CD4-positive, CD25-positive, alpha-beta regulatory T cell (primary cell): Measurements from ENCODE around the gene DNMT3B. TPM values are rescaled to one million over a fixed set of nuclear protein-coding genes. Genes with fewer than 3 reads are reported as not detected.
A peak's percentile ranks its signal among the peaks of the same experiment; 100 is the strongest.

Experiments used
- ATAC-seq, 2 donors: fragments of 150-1000 bp; cut with Tn5 transposase; one replicate each; pipeline ENCODE4 v1.10.0; 2021; ENCODE audit warnings: low read depth in 2 of 2, moderate number of reproducible peaks in 2 of 2, moderate library complexity in 1 of 2
- DNase-seq, 3 donors: peaks; one replicate each; pipeline versions ENCODE4 v3.0.0 to v3.0.0-alpha.2; 2012 to 2022; ENCODE audit warnings: mixed read lengths in 1 of 3
- H3K27ac ChIP-seq: one replicate; pipeline ENCODE4 v1.7.0; 2013; ENCODE audit warnings: mild to moderate bottlenecking, low read length; ENCODE audit not compliant: insufficient read depth, poor library complexity, severe bottlenecking
- H3K27me3 ChIP-seq: one replicate; pipeline ENCODE4 v1.7.0; 2013; ENCODE audit warnings: low read length; ENCODE audit not compliant: control insufficient read depth, insufficient read depth
- H3K36me3 ChIP-seq: one replicate; pipeline ENCODE4 v1.7.0; 2013; ENCODE audit warnings: mild to moderate bottlenecking, low read length, moderate library complexity; ENCODE audit not compliant: control insufficient read depth, insufficient read depth
- H3K4me1 ChIP-seq: 2 replicates; pipeline ENCODE4 v1.7.0; 2013; ENCODE audit warnings: mild to moderate bottlenecking, low read length; ENCODE audit not compliant: insufficient read depth, control insufficient read depth, poor library complexity, severe bottlenecking
- H3K4me3 ChIP-seq: one replicate; pipeline ENCODE4 v1.7.0; 2013; ENCODE audit warnings: low read depth, mild to moderate bottlenecking, low read length, moderate library complexity
- H3K9me3 ChIP-seq, 2 experiments: 1 replicate in 1 of 2; 2 replicates in 1 of 2; pipeline ENCODE4 v1.7.0; 2013; ENCODE audit warnings: low read length in 2 of 2, mild to moderate bottlenecking in 1 of 2, moderate library complexity in 1 of 2; ENCODE audit not compliant: control insufficient read depth in 2 of 2
- H3K27ac Mint-ChIP-seq, 3 donors: one replicate each; pipeline ENCODE4 v1.8.0; 2020 to 2022; ENCODE audit warnings: mild to moderate bottlenecking in 3 of 3, mixed read lengths in 3 of 3, moderate library complexity in 2 of 3
- H3K27me3 Mint-ChIP-seq: one replicate; pipeline ENCODE4 v1.8.0; 2022; ENCODE audit warnings: mild to moderate bottlenecking, mixed read lengths
- H3K36me3 Mint-ChIP-seq: one replicate; pipeline ENCODE4 v1.8.0; 2020; ENCODE audit warnings: mixed read lengths
- H3K4me1 Mint-ChIP-seq, 4 donors: one replicate each; pipeline ENCODE4 v1.8.0; 2020 to 2022; ENCODE audit warnings: mixed read lengths in 4 of 4, mild to moderate bottlenecking in 1 of 4
- H3K4me3 Mint-ChIP-seq, 4 donors: one replicate each; pipeline ENCODE4 v1.8.0; 2020 to 2022; ENCODE audit warnings: mild to moderate bottlenecking in 4 of 4, mixed read lengths in 4 of 4, moderate library complexity in 3 of 4
- H3K9me3 Mint-ChIP-seq, 7 donors: one replicate each; pipeline ENCODE4 v1.8.0; 2020 to 2022; ENCODE audit warnings: mixed read lengths in 7 of 7, mild to moderate bottlenecking in 3 of 7, moderate library complexity in 2 of 7
- polyA plus RNA-seq, 4 donors: library from polyadenylated mRNA; unstranded; fragments of 300-500 nt; fragmentation: Illumina TruSeq; gene quantifications; one replicate each; pipeline ENCODE4 v1.2.3, GENCODE V29; 2021
- total RNA-seq: library from RNA; stranded (reverse); gene quantifications from one replicate; pipeline ENCODE4 v1.2.3, GENCODE V29; 2022

The DNMT3B gene
- total and polyA plus RNA-seq, 5 donors from 2014 or later, result 0.14 to 0.47 TPM; not detected in 3

DNA sequence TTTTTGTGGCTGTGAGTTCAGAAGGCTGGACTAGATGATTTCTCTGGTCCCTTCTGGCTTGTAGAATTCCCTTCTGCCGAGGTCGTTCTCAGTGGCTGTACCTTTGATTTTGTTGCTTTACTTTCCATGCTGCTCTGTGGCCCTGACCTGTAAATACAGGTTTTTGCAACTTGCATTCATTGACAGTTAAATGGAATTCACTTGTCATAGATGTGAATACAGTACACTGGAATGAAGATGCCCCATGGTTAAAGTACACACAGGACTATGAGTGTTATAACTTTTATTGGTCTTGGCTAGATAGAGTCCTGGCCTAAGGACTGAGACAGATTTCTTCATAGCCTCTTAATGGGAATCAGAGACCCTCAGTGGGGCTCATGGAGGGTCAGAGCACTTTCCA is 83.6 kb downstream of the DNMT3B start:
- Histone ChIP-seq H3K27ac (no peak overlapping the region), H3K36me3 (peaks cover 81% of the 10 kb centered on the region), H3K9me3 (no peaks in the 10 kb centered on the region), H3K4me3 (no peak overlapping the region), H3K27me3 (no peaks in the 10 kb centered on the region), H3K4me1 (no peaks in the 10 kb centered on the region)
- Mint-ChIP-seq H3K4me1 (peaks cover 4 to 34% (median 27%) of the 10 kb centered on the region in 4 donors), H3K4me3 (no peak overlapping the region), H3K27me3 (no peaks in the 10 kb centered on the region), H3K9me3 (no peaks in the 10 kb centered on the region), H3K36me3 (peaks cover 50% of the 10 kb centered on the region), H3K27ac (no peak overlapping the region)
- ATAC-seq, result no peak
- no peak for DNase-seq

DNA sequence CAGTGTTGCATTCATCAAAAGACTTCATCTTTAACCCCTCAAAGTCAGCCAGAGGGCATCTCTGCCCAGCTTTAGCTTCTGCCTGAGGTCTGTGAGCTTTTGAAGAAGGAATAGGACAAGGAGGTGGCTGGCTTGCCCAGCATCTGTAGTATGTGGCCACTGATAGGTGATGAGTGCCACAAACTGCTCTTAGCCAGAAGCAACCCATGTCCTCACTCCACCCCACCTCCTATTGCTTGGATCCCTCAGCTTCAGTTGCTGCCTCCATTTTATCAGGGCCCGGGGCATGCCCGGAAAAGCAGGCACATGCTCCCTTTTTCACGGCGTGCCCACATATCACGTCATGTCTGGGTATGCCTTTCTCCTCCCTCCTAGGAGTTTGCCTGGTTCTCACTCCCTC is 84.7 kb downstream of the DNMT3B start:
- Histone ChIP-seq H3K9me3 (no peaks in the 10 kb centered on the region), H3K4me3 (no peak overlapping the region), H3K36me3 (peaks cover 83% of the 10 kb centered on the region), H3K4me1 (no peaks in the 10 kb centered on the region), H3K27ac (no peak overlapping the region), H3K27me3 (no peaks in the 10 kb centered on the region)
- Mint-ChIP-seq H3K27me3 (no peaks in the 10 kb centered on the region), H3K36me3 (peaks cover 43% of the 10 kb centered on the region), H3K9me3 (no peaks in the 10 kb centered on the region), H3K4me1 (peaks cover 4 to 29% (median 23%) of the 10 kb centered on the region in 4 donors), H3K4me3 (no peak overlapping the region), H3K27ac (no peak overlapping the region)
- ATAC-seq, result no peak
- no peak for DNase-seq

DNA sequence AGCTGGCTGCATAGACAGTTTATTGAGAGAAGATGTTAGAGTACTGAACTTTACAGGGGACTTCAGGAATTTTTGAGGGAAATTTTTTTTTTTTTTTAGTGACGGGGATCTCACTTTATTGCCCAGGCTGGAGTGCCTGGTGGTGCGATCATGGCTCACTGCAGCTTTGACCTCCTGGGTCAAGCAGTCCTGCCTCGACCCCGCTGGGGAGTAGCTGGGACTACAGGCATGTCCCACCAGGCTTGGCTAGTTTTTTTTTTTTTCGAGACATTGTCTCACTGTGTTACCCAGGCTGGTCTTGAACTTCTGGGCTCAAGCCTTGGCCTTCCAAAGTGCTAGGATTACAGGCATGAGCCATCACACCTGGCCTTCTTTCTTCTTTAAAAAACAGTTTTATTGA is 85.8 kb downstream of the DNMT3B start:
- peaks cover 9 to 25% (median 19%) of the 10 kb centered on the region in 4 donors for H3K4me1 Mint-ChIP-seq
- Histone ChIP-seq H3K4me1 (no peaks in the 10 kb centered on the region), H3K4me3 (no peak overlapping the region), H3K9me3 (no peaks in the 10 kb centered on the region), H3K36me3 (peaks cover 82% of the 10 kb centered on the region), H3K27me3 (no peaks in the 10 kb centered on the region), H3K27ac (no peak overlapping the region)
- no peaks in the 10 kb centered on the region for H3K27me3 Mint-ChIP-seq
- H3K36me3 Mint-ChIP-seq, result peaks cover 46% of the 10 kb centered on the region
- ATAC-seq (no peak), DNase-seq (no peak)
- peak overlapping the region in 1 of 3 donors; percentile 66 for H3K27ac Mint-ChIP-seq
- H3K4me3 Mint-ChIP-seq, result no peak overlapping the region
- H3K9me3 Mint-ChIP-seq, result no peaks in the 10 kb centered on the region

DNA sequence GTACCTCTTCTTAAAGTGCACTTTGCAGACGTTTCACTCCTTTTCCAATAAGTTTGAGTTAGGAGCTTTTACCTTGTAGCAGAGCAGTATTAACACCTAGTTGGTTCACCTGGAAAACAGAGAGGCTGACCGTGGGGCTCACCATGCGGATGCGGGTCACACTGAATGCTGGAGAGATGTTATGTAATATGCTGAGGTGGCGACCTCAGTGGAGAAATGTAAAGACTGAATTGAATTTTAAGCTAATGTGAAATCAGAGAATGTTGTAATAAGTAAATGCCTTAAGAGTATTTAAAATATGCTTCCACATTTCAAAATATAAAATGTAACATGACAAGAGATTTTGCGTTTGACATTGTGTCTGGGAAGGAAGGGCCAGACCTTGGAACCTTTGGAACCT is 86.7 kb downstream of the DNMT3B start:
- Histone ChIP-seq H3K4me1 (no peaks in the 10 kb centered on the region), H3K36me3 (peaks cover 77% of the 10 kb centered on the region), H3K9me3 (no peaks in the 10 kb centered on the region), H3K4me3 (no peak overlapping the region), H3K27me3 (no peaks in the 10 kb centered on the region), H3K27ac (no peak overlapping the region)
- no peaks in the 10 kb centered on the region for H3K27me3 Mint-ChIP-seq
- peaks cover 9 to 25% (median 14%) of the 10 kb centered on the region in 4 donors for H3K4me1 Mint-ChIP-seq
- H3K36me3 Mint-ChIP-seq, result peaks cover 50% of the 10 kb centered on the region
- H3K4me3 Mint-ChIP-seq, result no peak overlapping the region
- DNase-seq, result no peak
- no peak for ATAC-seq
- peak overlapping the region in 2 of 3 donors; percentile 20 to 59 for H3K27ac Mint-ChIP-seq
- no peaks in the 10 kb centered on the region for H3K9me3 Mint-ChIP-seq

DNA sequence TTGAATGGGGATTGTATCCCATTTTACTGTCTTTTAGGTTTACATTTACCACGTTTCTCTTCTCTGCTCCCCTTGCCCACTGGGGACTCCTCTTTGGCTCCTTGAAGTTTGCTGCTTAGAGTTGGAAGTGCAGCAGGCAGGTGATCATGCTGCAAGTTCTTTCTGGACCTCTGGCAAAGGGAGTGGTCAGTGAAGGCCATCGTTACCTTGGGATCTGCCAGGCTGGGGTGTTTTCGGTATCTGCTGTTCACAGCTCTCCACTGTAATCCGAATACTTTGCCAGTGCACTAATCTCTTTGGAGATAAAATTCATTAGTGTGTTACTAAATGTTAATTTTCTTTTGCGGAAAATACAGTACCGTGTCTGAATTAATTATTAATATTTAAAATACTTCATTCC is 87.4 kb downstream of the DNMT3B start:
- no peak for DNase-seq
- H3K27me3 ChIP-seq, result no peaks in the 10 kb centered on the region
- no peaks in the 10 kb centered on the region for H3K4me1 ChIP-seq
- H3K36me3 ChIP-seq, result peaks cover 76% of the 10 kb centered on the region
- ATAC-seq, result no peak
- H3K9me3 Mint-ChIP-seq, result no peaks in the 10 kb centered on the region
- H3K4me1 Mint-ChIP-seq, result peaks cover 11 to 22% (median 14%) of the 10 kb centered on the region in 4 donors
- no peak overlapping the region for H3K4me3 Mint-ChIP-seq
- no peaks in the 10 kb centered on the region for H3K9me3 ChIP-seq
- no peak overlapping the region for H3K27ac ChIP-seq
- H3K4me3 ChIP-seq, result no peak overlapping the region
- no peaks in the 10 kb centered on the region for H3K27me3 Mint-ChIP-seq
- H3K36me3 Mint-ChIP-seq, result peaks cover 46% of the 10 kb centered on the region
- H3K27ac Mint-ChIP-seq, result no peak overlapping the region

DNA sequence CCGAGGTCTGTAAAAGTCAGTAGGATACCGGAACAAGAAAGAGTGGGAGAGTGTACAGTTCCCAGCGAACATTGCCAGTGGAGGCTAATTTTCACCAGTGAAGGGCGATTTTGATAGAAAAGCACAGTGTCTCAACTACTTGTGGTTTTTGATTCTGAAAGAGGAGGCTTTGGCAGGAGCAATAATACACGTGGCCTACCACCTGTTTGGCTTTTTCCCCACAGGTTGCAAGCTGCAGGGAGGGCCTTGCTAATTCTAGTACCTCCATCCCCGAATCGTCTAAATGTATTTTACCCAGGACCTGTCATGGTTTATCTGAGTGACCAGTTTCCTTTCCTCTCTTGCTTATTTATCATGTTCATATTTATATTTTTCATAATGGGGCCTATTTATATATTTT is 93.2 kb downstream of the DNMT3B start:
- H3K27me3 Mint-ChIP-seq, result no peaks in the 10 kb centered on the region
- no peak for DNase-seq
- no peaks in the 10 kb centered on the region for H3K4me1 ChIP-seq
- no peaks in the 10 kb centered on the region for H3K27me3 ChIP-seq
- H3K9me3 ChIP-seq, result no peaks in the 10 kb centered on the region
- no peak for ATAC-seq
- H3K36me3 ChIP-seq, result peaks cover 47% of the 10 kb centered on the region
- H3K27ac Mint-ChIP-seq, result peak overlapping the region; percentile 4 to 83 (median 30)
- no peak overlapping the region for H3K4me3 Mint-ChIP-seq
- H3K36me3 Mint-ChIP-seq, result peaks cover 34% of the 10 kb centered on the region
- no peak overlapping the region for H3K4me3 ChIP-seq
- no peaks in the 10 kb centered on the region for H3K9me3 Mint-ChIP-seq
- H3K4me1 Mint-ChIP-seq, result peaks cover 12 to 15% (median 15%) of the 10 kb centered on the region in 4 donors
- H3K27ac ChIP-seq, result no peak overlapping the region

DNA sequence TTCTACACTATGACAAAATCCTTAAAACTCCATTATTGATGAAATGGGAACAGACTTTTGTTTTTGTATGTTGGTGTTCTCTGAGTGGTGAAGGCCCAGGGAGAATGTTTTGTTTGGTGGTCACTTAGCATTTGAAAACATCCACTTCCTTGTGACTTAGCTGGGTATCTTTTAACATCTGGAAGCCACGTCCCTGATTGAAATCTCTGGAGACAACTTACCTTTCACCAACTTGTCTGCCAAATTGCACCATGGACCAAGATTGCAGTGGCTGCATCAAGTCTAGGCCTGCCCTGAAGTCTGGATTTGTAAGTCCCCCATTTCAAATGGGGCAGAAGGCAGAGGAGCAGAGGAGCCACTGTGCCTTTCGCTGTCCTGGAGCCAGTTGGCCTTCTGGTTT is 96.0 kb downstream of the DNMT3B start:
- H3K9me3 ChIP-seq, result no peaks in the 10 kb centered on the region
- ATAC-seq, result no peak
- H3K4me1 Mint-ChIP-seq, result peaks cover 9 to 15% (median 12%) of the 10 kb centered on the region in 4 donors
- no peaks in the 10 kb centered on the region for H3K9me3 Mint-ChIP-seq
- no peaks in the 10 kb centered on the region for H3K4me1 ChIP-seq
- H3K4me3 Mint-ChIP-seq, result no peak overlapping the region
- H3K27ac ChIP-seq, result no peak overlapping the region
- peaks cover 24% of the 10 kb centered on the region for H3K36me3 Mint-ChIP-seq
- H3K27me3 ChIP-seq, result no peaks in the 10 kb centered on the region
- DNase-seq, result no peak
- H3K4me3 ChIP-seq, result no peak overlapping the region
- peaks cover 27% of the 10 kb centered on the region for H3K36me3 ChIP-seq
- peak overlapping the region in 1 of 3 donors; percentile 68 for H3K27ac Mint-ChIP-seq
- H3K27me3 Mint-ChIP-seq, result no peaks in the 10 kb centered on the region
